ENCODE data around the gene SIGLEC6. TPM values are rescaled to one million over a fixed set of nuclear protein-coding genes. Genes with fewer than 3 reads are reported as not detected.

Gene SIGLEC6
- total RNA-seq, 4 donors from 2014 or later = 7.1 TPM; not detected in 3

- WGBS, 2 donors = 0 to 25% methylated on average over 1 of the region's 1 CpG
- no peak overlapping the region for H3K27ac ChIP-seq
- no peaks in the 10 kb centered on the region for H3K4me1 ChIP-seq
- DNase-seq = no peak
- intact Hi-C loops (cut with DNase I) = no loop called here
- no peaks in the 10 kb centered on the region for H3K36me3 ChIP-seq
- H3K4me3 ChIP-seq = no peak overlapping the region
- H3K9me3 ChIP-seq = no peaks in the 10 kb centered on the region
- peaks cover 0 to 59% (median 0%) of the 10 kb centered on the region in 4 donors for H3K27me3 ChIP-seq
- no peak for TF ChIP-seq POLR2A (IDR thresholded peaks at IDR 0.05)
These were observed 21.1 kb upstream of the SIGLEC6 start for GRCh38 chr19:51552608-51552995.

GRCh38 chr19:51551673-51552432, 20.4 kb upstream of the SIGLEC6 start:
- Histone ChIP-seq H3K4me3 (no peak overlapping the region), H3K9me3 (no peaks in the 10 kb centered on the region), H3K4me1 (no peaks in the 10 kb centered on the region), H3K36me3 (no peaks in the 10 kb centered on the region), H3K27me3 (peaks cover 0 to 57% (median 0%) of the 10 kb centered on the region in 4 donors), H3K27ac (no peak overlapping the region)
- no peak for DNase-seq
- 30 to 39% methylated on average over 2 to 3 of the region's 3 CpGs for WGBS, 2 donors
- no peak for TF ChIP-seq POLR2A (IDR thresholded peaks at IDR 0.05)
- TF ChIP-seq CTCF (IDR thresholded peaks at IDR 0.05) = no peak
- intact Hi-C loops (cut with DNase I) = no loop called here

- no peak for DNase-seq
- intact Hi-C loops (cut with DNase I) = no loop called here
These were observed 19.6 kb upstream of the SIGLEC6 start for GRCh38 chr19:51550848-51551672.

GRCh38 chr19:51549533-51550324, 18.3 kb upstream of the SIGLEC6 start:
- Histone ChIP-seq H3K9me3 (no peaks in the 10 kb centered on the region), H3K27ac (no peak overlapping the region), H3K4me1 (no peaks in the 10 kb centered on the region), H3K4me3 (no peak overlapping the region), H3K36me3 (no peaks in the 10 kb centered on the region), H3K27me3 (peaks cover 0 to 60% (median 0%) of the 10 kb centered on the region in 4 donors)
- TF ChIP-seq CTCF (IDR thresholded peaks at IDR 0.05) (no peak), POLR2A (IDR thresholded peaks at IDR 0.05) (no peak)
- WGBS, 2 donors = 42 to 52% methylated on average over 6 to 8 of the region's 8 CpGs
- intact Hi-C loops (cut with DNase I) = no loop called here
- no peak for DNase-seq

More at GRCh38 chr19:51550848-51551672, 19.6 kb upstream of the SIGLEC6 start:
- no peaks in the 10 kb centered on the region for H3K4me1 ChIP-seq
- H3K27ac ChIP-seq = no peak overlapping the region
- H3K9me3 ChIP-seq = no peaks in the 10 kb centered on the region
- TF ChIP-seq POLR2A (IDR thresholded peaks at IDR 0.05) = no peak
- no peak for TF ChIP-seq CTCF (IDR thresholded peaks at IDR 0.05)
- no peaks in the 10 kb centered on the region for H3K36me3 ChIP-seq
- peaks cover 0 to 59% (median 0%) of the 10 kb centered on the region in 4 donors for H3K27me3 ChIP-seq
- H3K4me3 ChIP-seq = no peak overlapping the region
- 61 to 75% methylated on average over 16 to 17 of the region's 20 CpGs for WGBS, 2 donors

- Histone ChIP-seq H3K36me3 (no peaks in the 10 kb centered on the region), H3K4me1 (no peaks in the 10 kb centered on the region), H3K27ac (no peak overlapping the region), H3K4me3 (no peak overlapping the region), H3K27me3 (peaks cover 0 to 61% (median 0%) of the 10 kb centered on the region in 4 donors), H3K9me3 (no peaks in the 10 kb centered on the region)
- no peak for DNase-seq
- 43 to 67% methylated on average over 1 of the region's 4 CpGs for WGBS, 2 donors
- no peak for TF ChIP-seq POLR2A (IDR thresholded peaks at IDR 0.05)
- TF ChIP-seq CTCF (IDR thresholded peaks at IDR 0.05) = no peak
- intact Hi-C loops (cut with DNase I) = no loop called here
These were observed 17.4 kb upstream of the SIGLEC6 start for GRCh38 chr19:51548891-51549305.

All from esophagus squamous epithelium (tissue), 5 donors.